HG03439 (cell line): ENCODE measurements around the gene ART4.

ENCODE experiments used
- ATAC-seq: cut with Tn5 transposase; IDR thresholded peaks from one replicate; pipeline ENCODE4 v1.9.1; 2021; ENCODE audit warnings: mild to moderate bottlenecking, moderate library complexity; ENCODE audit not compliant: unreplicated experiment

The ART4 gene, protein sequence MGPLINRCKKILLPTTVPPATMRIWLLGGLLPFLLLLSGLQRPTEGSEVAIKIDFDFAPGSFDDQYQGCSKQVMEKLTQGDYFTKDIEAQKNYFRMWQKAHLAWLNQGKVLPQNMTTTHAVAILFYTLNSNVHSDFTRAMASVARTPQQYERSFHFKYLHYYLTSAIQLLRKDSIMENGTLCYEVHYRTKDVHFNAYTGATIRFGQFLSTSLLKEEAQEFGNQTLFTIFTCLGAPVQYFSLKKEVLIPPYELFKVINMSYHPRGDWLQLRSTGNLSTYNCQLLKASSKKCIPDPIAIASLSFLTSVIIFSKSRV

DNA sequence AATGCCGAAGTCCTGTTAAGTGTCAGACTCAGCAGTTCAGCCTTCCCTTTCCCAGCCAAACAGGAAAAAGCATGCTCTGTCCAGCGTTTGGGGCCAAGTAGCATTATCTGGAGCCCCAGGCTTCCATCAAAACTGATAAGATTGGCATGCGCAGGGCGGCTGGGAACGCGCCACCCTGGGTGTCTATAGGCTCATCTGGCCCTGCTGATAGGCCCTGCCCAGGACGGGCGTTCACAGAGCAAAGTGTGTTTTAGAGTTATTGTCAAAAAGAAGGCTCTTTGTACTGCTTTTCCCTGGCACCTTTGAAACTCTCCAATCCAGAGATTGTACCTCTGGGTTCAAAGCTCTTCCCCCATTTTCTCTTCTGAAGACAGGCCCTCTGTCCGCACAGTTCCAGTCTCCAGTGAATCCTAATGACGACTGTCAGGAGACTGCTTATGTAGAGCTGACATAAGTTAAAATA is at the start of gene ART4:
Gene ART4, minus strand, starts transcription at position 102 of the 463 bp plus-strand sequence. CDS start 413 bp downstream, outside the sequence.
- ATAC-seq, result no peak

- no peak for ATAC-seq
Observed at GRCh38 chr12:14892726-14893505, 49.6 kb upstream of the ART4 start.

DNA sequence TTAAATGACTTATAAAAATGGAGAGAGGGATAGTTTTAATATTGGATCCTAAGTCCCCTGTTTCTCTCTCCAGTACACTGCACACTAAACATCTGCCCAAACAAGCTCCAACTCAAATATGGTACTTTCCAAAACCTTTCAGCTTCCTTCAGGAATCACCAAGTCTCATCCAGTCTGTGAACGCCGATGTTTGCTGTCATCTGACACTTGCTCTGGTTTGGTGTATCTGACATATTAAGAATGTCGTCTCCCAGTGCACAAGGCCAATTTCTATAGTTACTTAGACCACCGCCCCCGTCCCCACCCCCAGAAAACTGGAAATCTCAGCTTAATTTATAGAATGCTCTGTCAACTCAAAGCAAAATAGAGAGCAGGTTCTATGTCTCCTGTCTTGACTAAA is 47.4 kb upstream of the ART4 start:
- ATAC-seq, result no peak

GRCh38 chr12:14886271-14886670 is 42.9 kb upstream of the ART4 start:
- no peak for ATAC-seq

- no peak for ATAC-seq
Observed at GRCh38 chr12:14885718-14886221, 42.4 kb upstream of the ART4 start, which contains the start of gene MGP. Gene MGP, minus strand, starts transcription at chr12:14885854. Its CDS starts 63 bp downstream, at chr12:14885791.

DNA sequence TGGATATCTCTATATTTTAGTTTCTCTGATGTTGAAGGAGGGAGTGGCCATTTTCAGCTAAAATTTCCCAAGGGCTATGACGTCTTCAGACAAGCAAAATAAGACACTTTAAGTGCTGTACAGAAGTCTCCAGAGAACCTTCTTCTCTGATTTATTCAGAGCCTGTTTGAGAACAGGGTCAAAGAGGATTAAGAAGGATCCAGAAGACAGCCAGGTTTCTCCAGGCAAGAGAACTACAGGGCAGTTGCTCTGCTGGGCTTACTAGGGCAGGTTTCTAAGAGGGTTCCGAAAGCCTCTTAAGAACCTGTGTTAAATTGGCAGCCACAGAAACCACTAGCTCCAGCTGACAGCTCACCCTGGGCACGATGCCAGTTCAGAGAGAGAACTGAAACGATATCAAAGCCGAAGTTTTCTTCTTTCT is 41.1 kb upstream of the ART4 start:
- peak; percentile 98 for ATAC-seq

DNA sequence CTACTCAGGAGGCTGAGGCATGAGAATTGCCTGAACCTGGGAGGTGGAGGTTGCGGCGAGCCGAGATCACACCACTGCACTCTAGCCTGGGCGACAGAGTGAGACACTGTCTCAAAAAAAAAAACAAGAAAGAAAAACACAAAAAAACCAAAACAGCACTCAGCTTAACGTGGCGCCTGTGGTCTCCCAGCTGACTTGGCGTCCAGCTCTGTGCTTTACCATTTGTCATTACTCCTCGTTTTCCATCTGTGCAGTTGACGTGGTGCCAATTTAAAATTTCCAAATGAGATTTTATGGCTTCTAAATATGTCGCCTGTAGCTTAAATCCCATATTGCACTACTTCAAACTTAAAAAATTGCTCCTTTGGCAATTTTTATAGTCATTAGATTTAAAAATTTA is 40.4 kb upstream of the ART4 start:
- ATAC-seq, result no peak

DNA sequence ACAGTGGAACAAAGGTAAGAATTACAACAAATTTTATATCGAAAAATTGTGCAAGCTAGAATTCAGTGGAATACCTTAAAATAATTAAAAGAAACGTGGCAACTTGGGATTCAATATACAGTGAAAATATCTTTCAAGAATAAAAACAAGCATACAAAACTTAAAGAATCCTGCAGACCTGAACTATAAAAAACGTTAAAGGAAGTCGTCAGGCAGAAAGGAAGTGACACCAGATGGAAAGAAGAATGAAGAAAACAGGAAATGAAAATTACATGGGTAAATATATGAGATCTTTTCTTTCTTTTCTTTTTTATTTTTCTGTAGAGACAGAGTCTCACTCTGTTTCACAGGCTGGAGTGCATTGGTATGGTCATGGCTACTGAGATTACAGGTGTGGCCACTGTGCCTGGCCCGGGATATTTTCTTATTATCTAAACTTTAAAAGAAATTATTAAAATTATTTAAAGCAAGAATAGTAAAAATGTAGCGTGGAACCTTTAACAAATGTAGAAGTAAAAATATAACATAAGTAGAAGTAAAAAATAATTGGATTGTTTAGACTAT is 37.6 kb upstream of the ART4 start:
- ATAC-seq, result no peak

GRCh38 chr12:14879222-14879933 is 36.1 kb upstream of the ART4 start:
- ATAC-seq, result no peak

DNA sequence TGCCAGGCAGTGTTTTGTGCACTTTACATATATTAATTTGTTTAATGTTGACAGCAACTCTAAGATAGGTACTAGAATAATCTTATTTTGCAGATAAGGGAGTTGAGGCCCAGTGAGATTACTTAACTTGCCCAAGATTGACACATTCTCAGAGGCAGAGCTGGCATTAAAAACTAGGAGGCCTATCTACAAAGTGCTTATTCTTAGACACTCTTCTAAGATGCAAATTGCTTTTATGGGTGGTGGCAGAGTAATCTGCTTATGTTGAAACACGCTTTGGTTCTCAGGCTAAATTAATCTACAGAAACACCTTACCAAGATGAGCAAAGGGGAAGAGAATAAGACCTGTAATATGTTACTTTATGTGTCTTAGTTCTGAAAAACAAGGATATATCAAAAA is 35.2 kb upstream of the ART4 start:
- no peak for ATAC-seq

- no peak for ATAC-seq
Observed at GRCh38 chr12:14876833-14877232, 33.5 kb upstream of the ART4 start.

DNA sequence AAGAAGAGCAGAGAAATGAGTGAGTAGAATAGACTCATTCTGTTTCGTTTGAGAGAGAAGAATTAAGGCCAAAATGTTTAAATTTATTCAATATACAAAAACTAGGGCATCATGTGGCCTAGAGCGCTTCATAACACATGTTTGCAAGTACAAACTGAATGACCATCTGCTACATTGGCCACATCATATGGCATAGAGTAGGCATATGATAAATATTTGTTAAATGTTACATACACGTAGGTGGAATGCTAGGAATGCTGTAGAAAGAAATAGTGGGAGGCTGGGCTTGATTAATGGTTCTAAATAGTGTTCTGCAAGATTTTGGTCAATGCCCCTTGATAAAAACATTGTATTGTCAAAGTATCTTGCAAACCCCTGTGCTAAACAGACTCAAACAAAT is 31.6 kb upstream of the ART4 start:
- no peak for ATAC-seq

DNA sequence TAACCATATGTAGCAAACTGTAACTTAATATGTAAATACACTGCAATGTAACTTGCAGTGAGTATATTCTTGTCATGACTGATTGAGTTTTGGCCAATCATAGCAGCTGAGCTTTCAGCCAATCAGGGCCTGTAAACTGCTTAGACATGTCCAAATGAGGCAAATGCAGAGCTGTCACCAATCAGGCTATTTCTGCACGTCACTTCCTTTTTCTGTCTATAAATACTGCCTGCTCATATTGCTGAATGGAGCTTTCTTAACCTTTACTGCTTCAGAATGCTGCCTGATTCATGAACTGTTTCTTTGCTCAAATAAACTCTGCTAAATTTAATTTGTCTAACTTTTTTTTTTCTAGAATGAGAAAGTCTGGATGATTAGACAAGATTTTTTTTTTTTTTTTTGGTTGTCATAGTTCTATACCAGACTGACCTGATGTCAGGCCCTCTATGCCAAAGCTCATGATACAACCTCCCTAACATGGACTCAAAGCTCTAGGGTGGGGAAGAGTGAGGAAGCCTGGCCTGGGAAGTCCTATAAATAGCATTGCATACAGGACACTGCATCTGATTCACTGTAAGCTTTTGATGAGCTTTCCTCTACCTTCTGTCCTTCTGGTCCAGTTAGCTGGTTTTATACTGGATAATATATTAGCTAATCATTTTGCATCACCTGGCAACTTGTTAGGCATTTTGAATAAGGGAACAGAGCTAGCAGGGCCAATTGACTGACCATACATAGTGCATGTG is 30.3 kb upstream of the ART4 start:
- no peak for ATAC-seq

- no peak for ATAC-seq
Observed at GRCh38 chr12:14871886-14872285, 28.6 kb upstream of the ART4 start.

DNA sequence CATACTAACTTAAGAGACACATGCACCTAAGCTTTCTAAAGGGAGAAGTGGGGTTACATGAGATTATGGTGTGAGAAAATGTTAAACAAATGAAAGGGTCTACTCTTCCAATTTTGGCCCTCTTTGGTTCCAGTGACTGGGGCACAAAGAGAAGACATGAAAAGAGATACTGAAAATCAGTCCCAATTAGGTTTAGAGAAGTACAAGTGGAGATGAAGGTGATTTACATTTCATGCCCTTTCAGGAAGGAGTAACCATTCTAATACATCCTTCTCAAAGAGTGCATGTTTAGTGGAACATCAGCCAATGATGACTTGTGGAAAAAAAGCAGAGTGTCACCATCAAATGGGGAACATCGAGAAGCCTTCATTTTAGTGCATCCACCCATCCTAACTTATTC is 27.9 kb upstream of the ART4 start:
- no peak for ATAC-seq

DNA sequence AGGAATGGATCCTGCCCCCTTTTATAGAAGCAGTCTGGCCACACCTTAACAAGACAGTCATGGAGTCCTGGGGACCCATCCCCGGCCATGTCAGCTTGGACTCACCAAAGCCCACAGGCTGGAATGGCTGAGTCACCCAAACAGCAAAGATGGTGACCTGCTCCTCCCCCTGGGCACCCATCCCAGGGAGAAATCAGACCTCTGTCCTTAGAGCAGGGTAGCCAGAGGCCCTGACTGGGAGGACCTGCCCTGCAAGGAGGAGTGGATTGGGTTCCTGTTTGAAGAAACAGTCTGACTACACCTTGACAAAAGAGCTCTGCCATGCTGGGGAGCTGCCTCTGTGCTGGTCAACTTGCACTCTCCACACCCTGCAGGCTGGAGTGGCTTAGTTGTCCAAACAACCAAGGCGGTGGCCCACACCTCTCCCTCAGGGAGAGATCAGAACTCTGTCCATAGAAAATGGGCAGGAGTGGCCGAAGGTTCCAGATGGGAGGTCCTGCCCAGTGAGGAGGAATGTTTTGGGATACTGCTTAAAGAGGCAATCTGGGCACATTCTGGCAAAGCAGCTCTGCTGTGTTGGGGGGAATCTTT is 25.7 kb upstream of the ART4 start:
- ATAC-seq, result no peak

DNA sequence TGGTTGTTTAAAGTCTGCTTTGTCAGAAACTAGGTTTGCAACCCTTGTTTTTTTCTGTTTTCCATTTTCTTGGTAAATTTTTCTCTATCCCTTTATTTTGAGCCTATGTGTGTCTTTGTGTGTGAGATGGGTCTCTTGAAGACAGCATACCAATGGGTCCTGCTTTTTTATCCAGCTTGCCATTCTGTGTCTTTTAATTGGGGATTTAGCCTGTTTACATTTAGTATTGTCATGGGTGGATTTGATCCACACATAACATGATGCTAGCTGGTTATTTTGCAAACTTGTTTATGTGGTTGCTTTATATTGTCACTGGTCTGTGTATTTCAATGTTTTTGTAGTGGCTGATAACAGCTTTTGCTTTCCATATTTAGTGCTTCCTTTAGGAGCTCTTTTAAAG is 17.2 kb upstream of the ART4 start:
- ATAC-seq, result no peak

- ATAC-seq, result no peak
Observed at GRCh38 chr12:14858513-14858912, 15.2 kb upstream of the ART4 start.

DNA sequence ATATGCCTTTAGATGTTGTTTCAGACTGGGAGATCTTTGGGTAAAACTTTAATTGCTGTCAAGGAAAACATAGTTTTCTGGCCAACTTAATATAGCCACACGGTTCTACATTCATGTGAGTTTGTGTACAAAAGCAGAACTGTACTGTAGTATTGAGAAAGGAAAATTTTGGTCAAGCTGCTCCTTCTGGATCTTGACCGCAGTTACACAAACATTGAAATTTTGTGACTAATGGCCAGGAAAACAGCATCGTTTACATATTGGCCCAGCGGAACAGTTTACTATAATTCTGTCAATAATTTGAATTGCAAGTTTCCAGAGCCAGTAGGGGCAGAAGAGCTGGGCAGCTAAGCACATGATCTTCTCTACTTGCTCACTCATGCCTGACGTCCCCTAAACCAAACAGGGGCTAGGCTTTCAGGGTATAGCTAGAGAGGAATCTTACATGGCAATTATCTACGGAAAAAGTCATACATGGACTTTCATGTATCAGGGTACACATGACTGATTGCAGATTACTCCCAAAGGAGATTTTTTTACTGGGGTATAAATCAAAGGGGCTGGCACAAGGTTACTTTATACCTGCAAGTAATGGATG is 11.4 kb upstream of the ART4 start:
- peak; percentile 60 for ATAC-seq
